NCI-H524 treated with DMSO at 0.1 percent for 48 hours (cell line): ENCODE data around the gene ZBTB47.

ENCODE experiments used
- DNase-seq: peaks from one replicate; lab custom pipeline; 2025; lab: John Stamatoyannopoulos, UW

The ZBTB47 gene

DNA sequence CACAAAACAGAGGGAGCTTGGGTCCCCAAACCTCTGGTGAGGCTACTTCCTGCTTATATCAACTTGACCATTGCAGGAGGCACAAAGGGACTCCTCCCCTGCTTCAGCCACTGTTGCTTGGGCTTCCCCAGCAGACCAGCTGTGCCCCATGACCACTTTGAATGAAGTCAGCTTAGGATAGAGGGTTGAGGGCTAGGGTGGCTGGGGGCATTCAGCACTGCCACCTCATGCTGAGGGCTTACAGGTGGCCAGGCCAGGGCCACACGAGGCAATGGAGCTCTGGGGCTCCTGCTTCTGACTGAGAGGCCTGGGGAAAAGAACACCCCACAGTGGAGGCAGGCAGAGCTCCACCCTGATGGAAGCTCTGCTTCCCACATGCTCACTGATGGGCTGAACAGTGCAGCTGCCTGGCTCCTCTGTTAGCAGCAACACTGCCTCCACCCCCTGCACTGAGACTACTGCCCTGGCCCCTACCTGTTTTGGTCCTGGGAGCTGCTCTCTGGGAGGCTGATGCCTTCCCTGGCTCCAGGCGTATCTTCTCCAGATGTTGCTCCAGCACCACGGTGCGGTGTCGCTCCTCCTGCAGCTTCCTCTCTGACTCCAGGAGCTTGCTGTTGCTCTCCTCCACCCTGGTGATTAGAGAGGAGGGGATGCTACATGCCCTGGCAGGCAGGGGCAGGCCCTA, 59.3 kb downstream of the ZBTB47 start:
- no peak for DNase-seq

DNA sequence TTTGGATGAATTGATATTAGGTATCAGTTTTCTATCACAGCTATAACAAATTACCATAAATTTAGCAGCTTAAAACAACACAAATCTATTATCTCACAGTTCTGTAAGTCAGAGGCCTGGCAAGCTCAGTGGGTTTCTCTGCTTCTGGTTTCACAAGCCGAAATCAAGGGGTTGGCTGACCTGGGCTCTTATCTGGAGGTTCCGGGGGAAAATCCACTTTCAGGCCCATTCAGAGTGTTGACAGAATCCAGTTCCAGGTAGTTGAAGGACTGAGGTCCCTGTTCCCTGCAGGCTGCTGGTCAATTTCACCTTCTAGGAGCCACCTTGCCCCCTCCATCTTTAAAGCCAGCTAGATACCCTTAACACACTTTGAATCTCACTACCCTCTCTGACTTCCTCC, 60.2 kb downstream of the ZBTB47 start:
- no peak for DNase-seq

DNA sequence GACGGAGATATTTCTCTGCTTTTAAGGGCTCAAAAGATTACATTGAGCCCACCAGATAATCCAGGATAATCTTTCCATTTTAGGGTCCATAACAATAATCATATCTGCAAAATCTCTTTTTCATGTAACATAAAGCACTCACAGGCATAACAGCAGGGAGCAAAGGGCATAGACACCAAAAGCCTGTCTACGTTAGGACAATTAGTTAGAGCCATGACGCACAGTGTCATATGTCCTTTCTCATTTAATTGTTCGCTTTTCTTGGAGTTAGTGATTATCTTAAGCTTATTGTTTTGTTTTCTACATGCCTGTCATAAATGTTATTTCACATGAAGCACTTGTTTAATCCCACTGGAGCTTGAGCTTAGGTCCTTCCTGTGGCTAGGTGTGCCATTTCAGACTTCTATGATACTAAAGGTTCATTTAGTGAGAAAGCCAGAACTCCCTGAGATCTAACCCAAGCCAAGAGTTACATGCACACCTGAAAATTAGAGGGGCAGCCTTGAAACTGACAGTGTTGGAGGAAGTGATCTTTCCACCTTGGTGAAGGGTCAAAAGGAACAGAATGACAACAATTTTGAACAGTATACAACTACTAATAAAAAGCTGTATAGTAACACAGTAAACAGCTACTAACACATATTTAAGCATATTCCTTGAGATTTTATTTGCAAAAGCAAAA, 60.8 kb downstream of the ZBTB47 start:
- DNase-seq, result no peak
